Ovary (tissue), 3 donors: Measurements from ENCODE around the gene ULK2.

Experiments
- POLR2A ChIP-seq: fragments of 450-650 bp; IDR thresholded peaks from one replicate; pipeline ENCODE4 v1.6.1; 2017; ENCODE audit warnings: antibody characterized with exemption, mild to moderate bottlenecking, moderate library complexity
- TF ChIP-seq, protein P1 (sequence below), 3 donors: fragments of 450-650 bp in 2 of 3; fragments of 200-600 bp in 1 of 3; IDR thresholded peaks; one replicate each; pipeline versions ENCODE4 v1.5.1 to v1.8.0; 2016 to 2022; ENCODE audit warnings: antibody characterized with exemption in 3 of 3, mild to moderate bottlenecking in 1 of 3
- donor health status: DM: no; HTN: no; CAD: no.

DNA sequence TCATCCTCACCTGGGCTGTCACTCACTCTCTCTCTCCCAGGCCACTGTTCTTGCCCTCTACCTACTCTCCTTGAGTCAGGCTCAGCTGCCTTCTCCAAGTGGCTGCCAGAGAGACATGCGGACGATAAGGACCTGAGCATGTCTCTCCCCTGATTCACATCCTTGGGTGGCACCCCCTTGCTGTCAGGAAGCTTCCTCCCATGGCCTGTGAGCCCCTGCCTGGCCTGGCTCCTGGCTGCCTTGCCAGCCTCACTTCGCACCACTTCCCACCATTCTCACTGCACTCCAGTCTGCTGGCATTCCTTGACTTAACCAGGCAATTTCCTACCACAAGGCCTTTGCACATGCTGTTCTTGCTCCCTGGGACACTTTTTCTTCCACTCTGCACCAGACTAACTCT is 116.9 kb downstream of the ULK2 start:
- TF ChIP-seq, protein P1, sequence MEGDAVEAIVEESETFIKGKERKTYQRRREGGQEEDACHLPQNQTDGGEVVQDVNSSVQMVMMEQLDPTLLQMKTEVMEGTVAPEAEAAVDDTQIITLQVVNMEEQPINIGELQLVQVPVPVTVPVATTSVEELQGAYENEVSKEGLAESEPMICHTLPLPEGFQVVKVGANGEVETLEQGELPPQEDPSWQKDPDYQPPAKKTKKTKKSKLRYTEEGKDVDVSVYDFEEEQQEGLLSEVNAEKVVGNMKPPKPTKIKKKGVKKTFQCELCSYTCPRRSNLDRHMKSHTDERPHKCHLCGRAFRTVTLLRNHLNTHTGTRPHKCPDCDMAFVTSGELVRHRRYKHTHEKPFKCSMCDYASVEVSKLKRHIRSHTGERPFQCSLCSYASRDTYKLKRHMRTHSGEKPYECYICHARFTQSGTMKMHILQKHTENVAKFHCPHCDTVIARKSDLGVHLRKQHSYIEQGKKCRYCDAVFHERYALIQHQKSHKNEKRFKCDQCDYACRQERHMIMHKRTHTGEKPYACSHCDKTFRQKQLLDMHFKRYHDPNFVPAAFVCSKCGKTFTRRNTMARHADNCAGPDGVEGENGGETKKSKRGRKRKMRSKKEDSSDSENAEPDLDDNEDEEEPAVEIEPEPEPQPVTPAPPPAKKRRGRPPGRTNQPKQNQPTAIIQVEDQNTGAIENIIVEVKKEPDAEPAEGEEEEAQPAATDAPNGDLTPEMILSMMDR (IDR thresholded peaks at IDR 0.05), result no peak
- no peak for TF ChIP-seq POLR2A
